HL-60/S4 treated with retinoic acid at 250 ng/mL for 4 days and 3 days (cell line): Measurements from ENCODE around the gene CYP11A1.

ENCODE experiments used
- in situ Hi-C: fragments of 300-500 bp; cut with MboI; formaldehyde crosslinking; loops from 2 replicates; pipeline ENCODE4 v1.7.0; 2022; ENCODE audit warnings: low sequenced_read_pairs

CYP11A1 gene

DNA sequence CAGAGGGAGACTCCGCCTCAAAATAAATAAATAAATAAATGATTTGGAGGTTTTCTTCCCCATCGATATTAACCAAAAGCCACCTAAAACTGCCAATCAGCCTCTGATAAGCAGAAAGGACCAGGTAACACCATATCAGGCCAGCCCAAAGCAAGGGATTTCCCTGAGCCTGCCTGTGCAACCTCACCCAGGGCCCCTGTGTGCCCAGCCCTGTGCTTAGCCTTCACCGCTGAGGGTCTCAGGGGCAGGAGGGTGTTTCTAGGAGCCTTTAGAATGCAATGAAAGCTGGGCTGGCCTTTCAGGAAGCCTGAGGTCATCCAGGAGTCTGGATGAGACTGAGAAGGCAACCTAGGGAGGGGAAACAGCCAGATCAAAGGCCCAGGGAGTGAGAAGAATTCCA lies 35.4 kb downstream of the CYP11A1 start:
- in situ Hi-C loops: loop anchor here (25.0 kb wide), 1 partner anchor 370 kb away; no protein-coding TSS in a partner anchor

DNA sequence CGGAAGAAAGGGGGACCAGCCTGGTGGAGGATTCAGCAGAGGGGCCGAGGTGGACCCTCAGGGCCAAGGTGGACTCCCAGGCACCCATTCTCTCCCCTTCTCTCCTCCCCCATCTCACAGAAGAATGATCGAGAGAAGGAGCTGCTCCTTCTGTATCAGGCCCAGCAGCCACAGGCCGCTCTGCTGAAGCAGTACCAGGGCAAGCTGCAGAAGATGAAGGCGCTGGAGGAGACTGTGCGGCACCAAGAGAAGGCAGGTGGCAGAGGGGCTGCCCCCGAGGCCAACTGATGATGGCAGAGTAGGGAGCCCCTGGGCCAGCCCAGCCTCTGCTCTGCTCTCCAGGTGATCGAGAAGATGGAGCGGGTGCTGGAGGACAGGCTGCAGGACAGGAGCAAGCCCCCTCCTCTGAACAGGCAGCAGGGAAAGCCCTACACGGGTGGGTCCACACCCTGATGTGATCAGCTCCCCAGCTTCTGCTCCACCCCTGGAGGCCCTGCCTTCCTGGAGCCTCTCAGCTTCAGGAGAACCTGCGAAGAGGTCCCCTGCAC lies 36.5 kb downstream of the CYP11A1 start:
- in situ Hi-C loops: loop anchor here (25.0 kb wide), 1 partner anchor 369 kb away; no protein-coding TSS in a partner anchor

DNA sequence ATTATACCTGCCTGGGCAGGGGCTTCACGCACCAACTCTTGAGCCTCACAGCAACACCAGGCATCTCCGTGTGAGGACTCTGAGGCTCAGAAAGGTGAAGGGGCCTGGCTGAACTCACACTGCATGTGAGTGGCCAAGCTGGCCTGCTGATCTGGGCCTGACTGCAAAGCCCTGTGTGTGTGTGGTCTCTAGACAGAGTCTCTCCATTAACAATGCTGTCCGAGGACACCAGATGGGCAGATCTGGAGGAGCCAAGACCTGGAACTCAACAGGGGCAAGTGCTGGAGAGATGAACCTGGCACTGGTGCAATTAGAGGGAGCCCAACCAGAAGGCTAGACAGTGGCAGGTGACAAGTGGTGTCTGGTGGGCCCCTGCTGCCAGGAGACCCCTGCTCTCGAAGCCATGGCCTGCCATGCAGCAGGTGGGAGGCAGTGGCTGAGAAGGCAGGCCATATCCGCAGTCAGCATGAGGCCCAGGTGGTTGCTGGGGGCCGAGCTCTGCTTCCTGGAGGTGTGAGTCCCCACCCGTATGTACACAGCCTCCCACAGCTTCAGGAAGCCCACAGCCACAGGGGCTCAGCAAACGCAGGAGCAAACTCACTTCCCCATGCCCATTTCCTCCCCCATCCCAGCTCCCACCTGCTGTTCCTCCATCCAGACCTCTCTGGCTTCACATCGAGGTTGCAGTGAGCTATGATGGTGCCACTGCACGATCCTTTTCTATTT lies 39.0 kb downstream of the CYP11A1 start:
- in situ Hi-C loops: loop anchor here (25.0 kb wide), 1 partner anchor 366 kb away; no protein-coding TSS in a partner anchor

DNA sequence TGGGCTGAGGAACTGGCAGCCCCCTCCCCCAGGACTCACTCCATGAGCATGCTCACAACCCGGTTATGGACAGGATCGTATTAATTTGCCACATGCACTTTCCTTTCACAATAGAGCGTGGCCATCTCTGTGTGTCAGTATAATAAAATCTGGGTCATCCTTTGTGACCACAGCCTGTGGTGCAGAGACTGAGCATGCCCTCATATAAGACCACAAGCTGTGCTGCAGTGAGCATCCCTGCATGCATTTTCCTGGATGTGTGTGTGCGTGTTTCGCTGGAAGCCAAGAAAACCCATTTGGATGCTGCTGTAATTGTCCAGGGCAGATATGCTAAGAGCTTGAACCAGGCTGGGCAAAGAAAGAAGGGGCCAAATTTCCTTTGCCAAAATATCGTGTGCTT lies 39.7 kb downstream of the CYP11A1 start:
- in situ Hi-C loops: loop anchor here (25.0 kb wide), 1 partner anchor 365 kb away; no protein-coding TSS in a partner anchor

DNA sequence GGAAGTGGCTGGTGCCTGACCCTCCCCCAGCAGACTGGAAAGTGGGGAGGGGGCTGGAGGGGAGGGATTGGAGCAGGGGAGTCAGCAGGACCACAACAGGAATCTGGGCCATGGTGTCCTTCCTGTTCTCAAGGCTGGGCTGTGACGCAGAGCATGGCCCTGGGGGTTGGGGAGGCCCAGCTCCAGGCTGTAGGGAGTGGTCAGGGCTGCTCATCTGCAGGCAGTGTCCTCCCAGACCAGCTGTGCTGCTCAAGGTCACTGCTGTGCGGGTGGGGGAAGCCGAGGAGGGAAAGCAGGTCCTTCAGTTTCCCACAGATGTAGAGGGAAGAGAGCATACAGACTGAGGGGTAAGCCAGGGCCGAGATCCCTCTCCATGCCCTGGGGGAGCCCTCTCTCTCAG lies 40.7 kb downstream of the CYP11A1 start:
- in situ Hi-C loops: loop anchor here (25.0 kb wide), 1 partner anchor 364 kb away; no protein-coding TSS in a partner anchor

DNA sequence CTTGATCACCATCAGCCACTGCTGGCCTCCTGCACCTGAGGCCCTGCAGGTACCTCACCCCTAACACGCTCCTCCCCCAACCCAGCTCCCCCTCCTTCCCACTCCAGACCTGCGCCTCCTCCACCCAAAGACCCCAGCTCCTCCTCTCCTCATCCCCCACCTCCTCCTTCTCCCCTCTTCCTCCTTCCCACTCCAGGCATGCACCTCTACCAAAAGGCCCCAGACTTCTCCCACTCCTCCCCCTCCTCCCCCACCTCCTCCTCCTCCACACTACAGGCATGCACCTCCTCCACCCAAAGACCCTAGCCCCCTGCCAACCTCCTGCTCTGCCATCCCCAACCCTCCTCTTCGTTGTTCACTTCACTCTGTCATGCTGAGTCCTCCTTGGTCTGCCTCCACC lies 42.7 kb downstream of the CYP11A1 start:
- in situ Hi-C loops: loop anchor here (25.0 kb wide), 1 partner anchor 362 kb away; no protein-coding TSS in a partner anchor

DNA sequence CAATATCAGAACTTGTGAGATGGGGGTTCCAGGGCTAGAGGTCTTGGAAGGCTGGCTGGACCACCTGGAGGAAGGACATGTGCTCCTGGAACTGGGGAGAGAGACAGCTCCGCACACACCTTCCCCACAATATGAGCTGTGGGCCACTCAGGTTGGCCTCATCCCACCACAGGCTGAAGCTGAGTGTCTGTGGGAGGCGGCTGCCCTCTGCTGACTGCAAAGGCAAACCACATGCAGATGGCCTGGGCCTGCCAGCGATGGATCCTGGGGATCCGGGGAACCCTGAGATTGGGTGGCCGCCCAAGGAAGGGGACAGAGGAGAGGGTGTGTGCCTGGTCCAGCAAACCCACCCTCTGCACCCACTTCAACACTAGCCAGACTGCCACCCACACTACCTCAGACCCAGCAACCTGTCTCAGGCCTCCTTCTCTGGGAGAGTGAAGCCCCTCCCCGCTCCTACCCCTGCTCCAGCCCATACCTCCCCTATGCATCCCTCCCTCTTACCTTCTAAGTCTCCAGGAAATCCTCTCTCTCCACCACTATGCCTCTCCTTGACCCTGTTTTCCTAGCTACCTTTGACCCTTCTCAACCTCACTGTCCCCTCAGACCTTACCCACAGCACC lies 44.8 kb downstream of the CYP11A1 start:
- in situ Hi-C loops: no loop called here

DNA sequence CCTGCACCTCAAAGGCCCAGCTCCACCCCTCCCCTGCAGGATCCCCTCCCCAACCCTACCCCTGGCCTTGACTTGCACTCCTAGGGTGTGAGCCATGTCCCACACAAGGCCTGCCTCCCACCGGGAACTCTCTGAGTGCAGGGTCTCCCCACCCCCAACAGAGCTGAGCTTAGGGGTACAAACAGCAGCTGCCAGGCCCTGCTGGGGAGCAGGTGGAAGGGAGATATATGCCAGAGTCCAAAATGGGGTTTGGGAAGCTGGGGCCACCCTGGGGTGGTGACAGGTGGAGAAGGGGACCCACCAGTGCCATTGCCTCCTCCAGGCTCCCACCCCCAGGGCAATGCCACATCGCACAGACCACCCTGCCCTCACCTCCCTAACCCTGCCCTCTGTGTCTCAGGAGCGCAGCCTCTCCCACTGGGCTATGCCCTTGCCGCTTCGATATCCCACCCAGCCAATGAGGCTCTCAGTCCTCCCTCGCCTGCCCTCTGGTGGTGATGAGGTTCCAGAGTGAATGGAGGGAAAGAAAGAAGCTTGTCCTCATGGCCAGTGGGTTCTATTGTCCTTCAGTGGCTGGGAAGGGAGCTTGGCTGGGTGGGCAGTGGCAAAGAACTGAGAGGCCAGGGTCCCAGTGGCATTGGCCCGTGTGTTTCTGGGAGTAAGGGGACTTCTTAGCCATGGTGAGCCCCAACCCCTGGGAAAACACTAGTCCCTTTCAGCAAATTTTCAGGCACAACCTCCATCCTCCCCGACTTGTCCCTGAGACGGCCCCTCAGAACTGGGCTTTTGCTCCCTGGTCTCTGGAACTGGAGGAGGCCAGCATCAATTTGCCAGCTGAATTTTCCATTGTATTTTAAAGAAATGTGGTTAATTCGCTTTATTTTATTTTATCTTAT lies 46.8 kb downstream of the CYP11A1 start:
- in situ Hi-C loops: no loop called here

DNA sequence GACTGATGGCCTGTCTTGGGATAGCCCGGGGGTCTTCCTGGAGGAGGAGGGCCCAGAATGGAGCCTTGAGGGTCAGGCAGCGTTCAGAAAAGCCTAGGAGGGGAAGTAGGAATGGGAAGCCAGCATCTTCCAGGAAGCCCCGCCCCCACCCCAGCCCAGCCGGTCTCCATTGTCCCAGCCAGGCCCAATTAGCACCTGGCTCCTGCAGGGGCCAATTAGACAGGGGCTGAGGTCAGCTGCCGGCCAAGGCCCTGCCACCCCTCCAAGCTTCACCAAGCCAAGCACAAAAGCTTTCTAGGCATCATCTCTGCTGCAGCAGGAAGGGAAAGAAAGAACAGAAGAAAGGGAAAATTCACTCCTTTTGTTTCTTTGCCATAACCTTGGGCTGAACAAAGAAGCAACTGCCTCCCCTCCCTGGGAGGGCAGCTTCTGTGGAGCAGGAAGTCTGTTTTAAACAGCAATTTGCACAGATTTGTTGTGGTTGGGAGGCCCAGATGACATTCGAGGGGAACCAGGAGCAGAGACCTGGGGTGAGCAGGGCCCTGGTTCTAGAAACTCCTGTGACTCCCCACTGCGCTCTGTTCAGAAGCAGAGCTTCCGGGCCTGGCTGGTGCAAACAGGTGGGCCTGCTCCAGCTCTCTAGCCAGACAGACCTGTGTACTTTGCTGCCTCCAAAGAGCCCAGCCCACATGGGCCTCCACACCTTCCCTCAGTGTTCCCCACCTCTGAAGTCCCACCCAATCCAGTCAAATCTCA lies 47.7 kb downstream of the CYP11A1 start:
- in situ Hi-C loops: no loop called here

DNA sequence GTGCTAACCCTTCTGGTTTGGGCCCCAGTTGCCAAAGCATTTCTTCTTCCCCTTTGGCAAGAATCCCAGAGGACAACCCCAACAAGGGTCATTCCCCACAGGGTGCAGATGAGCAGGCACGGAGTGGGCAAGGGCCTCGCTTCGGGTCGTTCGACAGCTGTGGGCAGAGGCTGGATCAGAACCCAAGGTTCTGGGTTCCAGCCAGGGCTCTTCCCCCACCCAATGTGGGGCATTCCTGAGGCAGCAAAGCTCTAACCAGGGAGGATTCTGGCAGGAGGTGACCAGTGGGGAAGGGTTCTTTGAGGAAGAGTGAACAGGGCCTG lies 48.3 kb downstream of the CYP11A1 start:
- in situ Hi-C loops: no loop called here

DNA sequence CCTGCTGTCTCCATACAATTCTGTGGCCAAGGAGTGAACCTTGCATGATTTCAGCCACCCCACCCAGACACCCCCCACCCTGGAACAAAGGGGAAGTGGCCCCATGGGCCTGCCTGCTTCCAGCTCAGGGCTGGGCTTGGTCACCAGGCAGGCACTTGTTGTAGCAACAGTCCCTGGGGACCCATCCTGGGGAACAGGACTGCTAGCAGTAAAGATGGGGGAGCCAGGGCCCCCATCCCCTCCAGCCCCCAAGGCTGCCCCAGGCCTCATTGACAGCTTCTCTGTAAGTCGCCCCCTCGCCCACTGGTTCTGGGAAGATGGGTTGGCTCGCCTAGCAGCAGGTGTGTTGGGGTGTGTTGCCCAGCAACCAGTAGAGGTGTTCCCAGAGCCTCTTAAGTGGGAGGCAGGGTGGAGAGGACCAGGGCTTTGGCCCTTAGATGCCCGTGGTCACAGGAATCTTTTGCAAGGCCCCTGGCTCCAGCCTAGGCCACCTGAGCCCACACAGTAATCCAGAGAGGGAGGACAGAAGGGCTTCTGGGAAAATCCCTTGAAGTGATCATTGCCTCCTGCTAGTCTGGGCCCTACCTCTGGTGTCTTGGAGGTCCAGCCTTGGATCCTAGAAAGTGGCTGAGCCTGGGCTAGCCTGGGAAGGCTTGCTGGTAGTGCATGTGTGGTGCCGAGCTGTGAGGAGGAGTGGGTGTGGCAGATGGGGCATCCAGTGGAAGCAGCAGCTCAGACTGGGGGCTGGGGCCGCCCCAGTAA lies 48.9 kb downstream of the CYP11A1 start:
- in situ Hi-C loops: no loop called here

DNA sequence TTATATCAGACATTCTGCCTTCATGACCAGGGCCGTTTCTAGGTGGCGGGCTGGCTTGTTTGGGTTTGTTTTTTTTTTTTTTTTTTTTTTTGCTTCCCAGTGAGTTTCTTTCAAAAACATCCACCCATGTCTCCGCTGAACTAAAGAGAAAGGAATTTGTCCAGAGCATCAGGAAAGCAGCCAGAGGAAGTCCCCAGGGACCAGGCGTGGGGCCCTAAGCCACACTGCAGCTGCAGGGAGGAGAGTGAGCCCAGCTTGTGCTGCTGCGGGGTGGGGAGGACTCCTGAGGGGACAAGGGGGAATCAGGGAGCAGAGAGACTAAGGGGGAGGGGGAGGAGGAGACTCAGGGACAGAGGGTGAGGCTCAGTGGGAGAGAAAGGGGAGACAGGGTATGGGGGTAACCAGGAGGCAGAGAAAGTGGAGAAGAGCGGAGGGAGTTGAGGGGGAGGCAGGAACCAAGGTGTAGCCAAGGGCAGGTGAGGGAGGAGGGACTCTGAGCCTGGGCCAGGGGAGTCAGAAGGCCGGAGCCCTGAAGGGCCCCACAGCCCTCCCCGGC lies 49.5 kb downstream of the CYP11A1 start:
- in situ Hi-C loops: no loop called here

DNA sequence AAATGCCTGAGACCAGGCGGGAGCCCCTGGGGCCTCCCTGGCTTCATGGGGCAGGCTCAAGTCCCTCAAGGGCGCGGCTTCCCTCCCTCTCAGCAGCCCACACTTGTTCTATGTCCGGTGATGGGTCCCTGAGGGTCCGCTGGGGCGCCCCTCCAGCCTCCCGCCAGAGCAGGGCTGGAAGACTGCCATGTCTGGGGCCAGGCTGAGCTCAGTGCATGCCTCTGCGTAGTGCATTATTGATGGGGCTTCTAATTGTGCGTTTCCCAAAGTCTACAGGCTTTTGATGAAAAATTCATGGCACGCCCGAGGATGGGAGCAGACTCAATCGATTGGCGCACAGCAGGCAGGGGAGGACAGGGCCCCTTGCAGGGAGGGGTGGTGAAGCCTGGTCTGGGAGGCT lies 51.3 kb downstream of the CYP11A1 start:
- in situ Hi-C loops: no loop called here

DNA sequence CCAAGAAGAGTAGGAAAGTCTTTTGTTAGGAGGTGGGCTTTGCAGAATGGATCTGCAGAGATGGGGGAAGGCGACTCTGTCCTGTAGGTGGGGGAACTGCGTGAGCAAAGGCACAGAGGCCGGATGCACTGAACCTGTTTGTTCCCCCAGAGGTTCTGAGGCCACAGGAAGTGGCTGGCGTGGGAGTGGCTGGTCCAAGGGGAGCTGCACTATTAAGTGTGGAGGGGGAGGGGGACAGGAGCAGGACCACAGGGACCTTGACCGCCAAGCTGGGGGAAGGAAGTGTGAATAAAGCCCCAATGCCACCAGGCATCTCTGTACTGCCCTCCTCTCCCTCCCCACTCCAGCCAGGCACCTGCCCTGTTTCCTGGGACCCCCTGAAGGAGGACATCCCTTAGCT lies 51.8 kb downstream of the CYP11A1 start:
- in situ Hi-C loops: no loop called here

DNA sequence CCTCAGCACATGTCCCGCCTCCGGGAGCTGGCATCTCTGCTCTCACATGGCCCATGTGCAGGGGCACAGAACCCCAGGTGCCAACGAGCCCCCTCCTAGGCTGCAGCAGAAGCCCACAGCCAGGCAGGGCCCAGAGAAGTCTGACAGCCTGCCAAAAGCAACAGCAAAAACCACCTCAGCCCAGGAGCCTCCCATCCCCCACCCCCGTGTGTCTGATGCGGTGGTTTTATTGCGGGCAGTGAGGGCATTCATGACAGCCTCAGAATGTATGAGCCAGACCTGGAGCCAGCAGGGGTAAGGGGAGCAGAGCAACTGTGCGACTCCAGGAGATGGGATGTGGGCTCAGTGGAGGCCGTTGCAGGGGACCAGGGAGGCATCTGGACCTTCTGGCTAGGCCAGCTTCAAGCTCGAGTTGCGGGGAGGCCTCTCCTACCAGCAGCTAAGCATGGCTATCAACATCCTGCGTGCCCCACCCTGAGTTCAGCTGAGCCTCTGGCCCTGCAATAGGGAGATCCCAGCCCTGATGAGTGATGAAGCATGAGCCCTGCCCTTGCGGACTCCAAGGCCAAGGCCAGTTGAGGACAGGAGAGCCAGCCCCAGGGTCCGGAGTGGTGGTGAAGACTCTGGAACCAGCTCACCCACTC lies 52.5 kb downstream of the CYP11A1 start:
- in situ Hi-C loops: no loop called here

DNA sequence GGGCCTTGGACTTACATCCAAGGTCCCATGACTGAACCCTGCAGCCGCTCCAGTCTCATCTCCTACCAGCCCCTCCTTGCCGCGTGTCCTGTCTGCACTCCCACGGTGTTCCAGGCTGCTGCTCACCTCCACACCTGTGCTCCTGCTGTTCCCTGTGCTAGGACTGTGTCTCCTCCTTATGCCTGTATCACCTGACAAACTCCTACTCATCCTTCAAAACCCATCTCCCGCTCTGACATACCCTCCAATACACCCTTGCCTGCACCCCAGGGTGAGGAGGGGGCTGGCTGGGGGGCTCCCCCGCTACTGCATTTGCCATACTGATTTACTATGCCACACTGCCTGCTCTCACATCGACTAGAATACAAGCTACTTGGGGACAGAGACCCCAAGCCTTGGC lies 53.6 kb downstream of the CYP11A1 start:
- in situ Hi-C loops: no loop called here

DNA sequence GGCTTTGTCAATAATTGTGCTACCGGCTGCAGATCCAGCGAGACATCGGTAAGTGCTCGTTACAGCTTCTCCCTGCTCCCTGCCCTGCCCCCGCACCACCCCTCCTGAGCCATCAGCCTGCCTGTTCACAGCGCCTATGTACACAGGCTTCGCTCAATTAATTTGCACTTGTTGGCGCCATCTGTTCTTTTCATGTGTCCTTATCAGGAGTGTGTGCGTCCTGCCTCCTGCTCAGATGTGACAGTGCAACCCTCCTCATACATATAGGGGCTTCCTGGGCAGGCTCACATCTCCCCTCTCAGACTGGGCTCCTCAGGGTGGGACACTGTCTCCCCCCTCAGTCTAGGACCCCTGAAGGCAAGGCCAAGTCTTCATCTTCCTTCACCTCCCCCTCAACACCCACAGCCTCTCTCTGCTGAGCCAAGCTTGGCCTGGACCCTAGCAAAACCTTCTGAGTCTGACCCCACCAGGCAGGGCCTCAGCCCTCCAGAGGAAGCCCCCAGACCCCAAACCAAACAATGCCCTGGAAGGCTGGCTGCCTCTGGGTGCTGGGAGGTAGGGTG lies 54.9 kb downstream of the CYP11A1 start:
- in situ Hi-C loops: no loop called here

DNA sequence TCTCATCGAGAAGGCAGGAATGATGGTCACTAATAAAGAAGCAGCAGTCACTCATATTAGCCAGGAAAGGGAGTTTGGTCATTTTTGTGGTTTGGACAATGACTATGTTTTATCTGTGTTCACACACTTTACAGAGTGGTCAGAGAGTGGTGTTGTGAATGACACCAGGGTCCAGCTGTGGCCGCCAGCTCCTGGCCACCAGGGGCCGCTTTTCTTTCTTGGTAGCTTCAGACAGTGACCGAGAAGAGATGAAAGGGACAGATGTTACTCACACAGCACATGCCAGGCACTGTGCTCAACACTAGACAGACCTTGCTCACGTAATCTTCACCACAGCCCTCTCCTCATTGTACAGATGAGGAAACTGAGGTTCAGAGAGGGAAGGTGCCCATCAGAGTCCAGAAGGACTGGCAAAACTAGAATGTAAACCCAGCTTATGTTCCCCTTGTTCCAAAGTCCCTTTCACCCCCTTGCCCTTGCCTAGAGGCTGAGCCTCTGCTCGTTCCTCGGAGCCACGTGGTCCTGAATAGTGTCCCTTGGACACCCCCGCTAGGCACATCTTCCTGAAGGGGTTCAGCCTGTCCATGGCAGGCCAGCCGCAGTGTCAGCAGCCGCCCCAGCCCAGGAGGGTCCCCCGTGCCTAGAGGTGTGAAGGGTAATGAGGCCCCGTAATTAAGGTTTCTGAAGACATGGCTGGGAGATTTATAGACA lies 55.6 kb downstream of the CYP11A1 start:
- in situ Hi-C loops: no loop called here
